MV-4-11 (cell line): ENCODE data around the gene WDR76.
"Not testable (repeated sequence)": the region's sequence is repeated elsewhere in the genome, so short reads cannot be mapped to it uniquely, and the experiment has no call there.

ENCODE experiments used
- DNase-seq: peaks from one replicate; lab custom pipeline; 2025; lab: John Stamatoyannopoulos, UW

WDR76 gene

GRCh38 chr15:43826508-43827341 is at the start of gene WDR76:
Gene WDR76 (plus strand): TSS chr15:43827002. CDS start chr15:43827033, 31 bp downstream.
- DNase-seq = peak; percentile 89

GRCh38 chr15:43777267-43777914 is 49.4 kb upstream of the WDR76 start:
- peak; percentile 84 for DNase-seq

GRCh38 chr15:43779016-43779415 is 47.8 kb upstream of the WDR76 start:
- DNase-seq = no peak

GRCh38 chr15:43789409-43789808 is 37.4 kb upstream of the WDR76 start:
- no peak for DNase-seq

- DNase-seq = peak; percentile 99
These were observed 34.6 kb upstream of the WDR76 start, which contains the start of gene SERF2 for GRCh38 chr15:43791993-43792760. Gene SERF2 (plus strand): TSS chr15:43792320. CDS start chr15:43792377, 57 bp downstream.

GRCh38 chr15:43792761-43793476 is 33.9 kb upstream of the WDR76 start:
- no peak for DNase-seq

GRCh38 chr15:43793647-43794046 is 33.2 kb upstream of the WDR76 start:
- no peak for DNase-seq

- DNase-seq = no peak
These were observed 32.3 kb upstream of the WDR76 start for GRCh38 chr15:43794269-43795037.

- DNase-seq = no peak
These were observed 31.6 kb upstream of the WDR76 start for GRCh38 chr15:43795197-43795596.

- DNase-seq = no peak
These were observed 30.8 kb upstream of the WDR76 start for GRCh38 chr15:43795997-43796396.

- no peak for DNase-seq
These were observed 30.2 kb upstream of the WDR76 start for GRCh38 chr15:43796566-43796965.

- no peak for DNase-seq
These were observed 27.4 kb upstream of the WDR76 start for GRCh38 chr15:43799209-43799944.

GRCh38 chr15:43799945-43800285 is 26.9 kb upstream of the WDR76 start, which contains the start of gene SERINC4:
Gene SERINC4 (minus strand): TSS chr15:43800220. CDS start chr15:43799986, 234 bp downstream.
- DNase-seq = no peak

GRCh38 chr15:43800286-43801141 is 26.3 kb upstream of the WDR76 start, which contains the start of gene HYPK:
Gene HYPK (plus strand): TSS chr15:43800599. CDS start chr15:43800623, 24 bp downstream.
- peak; percentile 86 for DNase-seq

GRCh38 chr15:43802676-43803075 is 24.1 kb upstream of the WDR76 start:
- not testable (repeated sequence) for DNase-seq

- no peak for DNase-seq
These were observed 18.3 kb upstream of the WDR76 start for GRCh38 chr15:43808435-43808950.

GRCh38 chr15:43808960-43809678 is 17.7 kb upstream of the WDR76 start:
- DNase-seq = peak; percentile 91

- not testable (repeated sequence) for DNase-seq
These were observed 11.7 kb upstream of the WDR76 start for GRCh38 chr15:43815064-43815463.
